ENCODE measurements around the gene MFSD12.

MFSD12 gene

GRCh38 chr19:3512562-3513228, 44.7 kb downstream of the MFSD12 start:
- Histone ChIP-seq H4K12ac (ENCODE audit: low read depth, low read length) (no peak overlapping the region), H3K4me2 (ENCODE audit: low read length) (no peak overlapping the region), H3K4me1 (ENCODE audit: control insufficient read depth in 1 of 2, insufficient read depth in 2 of 2, low read length in 2 of 2) (peaks cover 18 to 30% of the 10 kb centered on the region in 2 experiments), H2AFZ (ENCODE audit: insufficient read depth, low read length, poor library complexity) (no peak overlapping the region), H2BK120ac (ENCODE audit: insufficient read depth, low read length, poor library complexity) (no peak overlapping the region), H3K79me1 (ENCODE audit: low read length) (peaks cover 10% of the 10 kb centered on the region), H3K9ac (ENCODE audit: low read length) (no peak overlapping the region), H2BK5ac (ENCODE audit: low read depth, low read length, poor library complexity) (no peak overlapping the region), H4K91ac (ENCODE audit: low read depth, low read length) (no peak overlapping the region), H3K23ac (ENCODE audit: low read length) (no peak overlapping the region), H3K27me3 (ENCODE audit: insufficient read depth, low read length) (no peaks in the 10 kb centered on the region), H2AK5ac (ENCODE audit: low read length) (no peak overlapping the region), H3K4ac (ENCODE audit: low read depth, low read length) (peak overlapping the region; percentile 80), H4K8ac (ENCODE audit: low read depth, low read length) (no peak overlapping the region), H3K4me3 (ENCODE audit: low read depth, low read length) (no peak overlapping the region), H3K18ac (ENCODE audit: low read length) (no peak overlapping the region), H3K14ac (ENCODE audit: low read length) (no peak overlapping the region), H3K9me3 (ENCODE audit: insufficient read depth, low read depth, low read length) (peaks cover 3% of the 10 kb centered on the region), H3K27ac (ENCODE audit: low read depth, low read length) (no peak overlapping the region), H3K36me3 (ENCODE audit: control insufficient read depth in 1 of 2, insufficient read depth in 2 of 2, low read length in 2 of 2) (peaks cover 62 to 66% of the 10 kb centered on the region in 2 experiments), H2BK12ac (ENCODE audit: low read length) (no peak overlapping the region), H3K79me2 (ENCODE audit: control insufficient read depth, insufficient read depth, low read length, poor library complexity) (peaks cover 47% of the 10 kb centered on the region)
- no CpG with 5 or more reads among the region's 17 CpGs for WGBS (ENCODE audit: extremely low coverage, insufficient coverage, insufficient read length)
- DNase-seq: no peak

- Histone ChIP-seq H2AFZ (ENCODE audit: insufficient read depth, low read length, poor library complexity) (no peak overlapping the region), H3K23ac (ENCODE audit: low read length) (no peak overlapping the region), H3K79me2 (ENCODE audit: control insufficient read depth, insufficient read depth, low read length, poor library complexity) (peaks cover 54% of the 10 kb centered on the region), H4K12ac (ENCODE audit: low read depth, low read length) (no peak overlapping the region), H3K27ac (ENCODE audit: low read depth, low read length) (no peak overlapping the region), H3K14ac (ENCODE audit: low read length) (no peak overlapping the region), H3K9ac (ENCODE audit: low read length) (no peak overlapping the region), H3K4me3 (ENCODE audit: low read depth, low read length) (no peak overlapping the region), H4K8ac (ENCODE audit: low read depth, low read length) (no peak overlapping the region), H3K9me3 (ENCODE audit: insufficient read depth, low read depth, low read length) (peaks cover 2% of the 10 kb centered on the region), H3K36me3 (ENCODE audit: control insufficient read depth in 1 of 2, insufficient read depth in 2 of 2, low read length in 2 of 2) (peaks cover 59 to 64% of the 10 kb centered on the region in 2 experiments), H3K4me1 (ENCODE audit: control insufficient read depth in 1 of 2, insufficient read depth in 2 of 2, low read length in 2 of 2) (peaks cover 23 to 32% of the 10 kb centered on the region in 2 experiments), H2BK12ac (ENCODE audit: low read length) (no peak overlapping the region), H3K4ac (ENCODE audit: low read depth, low read length) (peak overlapping the region; percentile 80), H3K79me1 (ENCODE audit: low read length) (peaks cover 18% of the 10 kb centered on the region), H2BK5ac (ENCODE audit: low read depth, low read length, poor library complexity) (no peak overlapping the region), H2BK120ac (ENCODE audit: insufficient read depth, low read length, poor library complexity) (no peak overlapping the region), H4K91ac (ENCODE audit: low read depth, low read length) (no peak overlapping the region), H3K4me2 (ENCODE audit: low read length) (no peak overlapping the region), H3K27me3 (ENCODE audit: insufficient read depth, low read length) (no peaks in the 10 kb centered on the region), H2AK5ac (ENCODE audit: low read length) (no peak overlapping the region), H3K18ac (ENCODE audit: low read length) (peak overlapping the region; percentile 38)
- no CpG with 5 or more reads among the region's 26 CpGs for WGBS (ENCODE audit: extremely low coverage, insufficient coverage, insufficient read length)
- DNase-seq: no peak
These were observed 45.7 kb downstream of the MFSD12 start for GRCh38 chr19:3511506-3512251.

DNA sequence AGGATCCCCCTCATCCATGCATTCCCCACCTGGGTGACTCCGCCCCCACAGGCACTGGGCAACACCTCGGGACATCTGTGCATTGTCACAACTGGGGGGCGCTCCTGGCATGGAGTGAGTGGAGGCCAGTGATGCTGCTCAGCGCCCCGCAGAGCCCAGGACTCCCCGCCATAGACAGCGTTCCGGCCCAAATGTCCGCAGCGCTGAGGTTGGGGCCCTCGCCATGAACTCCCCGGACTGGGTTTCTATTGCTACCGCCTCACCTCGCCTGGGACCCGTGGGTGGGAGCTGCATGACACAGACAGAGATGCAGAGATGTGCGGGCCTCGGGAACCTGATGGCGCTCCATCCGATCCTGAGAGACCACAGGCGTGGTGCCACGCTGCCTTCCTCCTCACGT, 46.7 kb downstream of the MFSD12 start:
- H3K79me1 ChIP-seq (ENCODE audit: low read length): peaks cover 24% of the 10 kb centered on the region
- no peak for DNase-seq
- H3K9me3 ChIP-seq (ENCODE audit: insufficient read depth, low read depth, low read length): no peaks in the 10 kb centered on the region
- H3K9ac ChIP-seq (ENCODE audit: low read length): no peak overlapping the region
- no peak overlapping the region for H4K91ac ChIP-seq (ENCODE audit: low read depth, low read length)
- H3K18ac ChIP-seq (ENCODE audit: low read length): no peak overlapping the region
- H3K4me3 ChIP-seq (ENCODE audit: low read depth, low read length): no peak overlapping the region
- H4K12ac ChIP-seq (ENCODE audit: low read depth, low read length): no peak overlapping the region
- WGBS (ENCODE audit: extremely low coverage, insufficient coverage, insufficient read length): no CpG with 5 or more reads among the region's 22 CpGs
- H2BK5ac ChIP-seq (ENCODE audit: low read depth, low read length, poor library complexity): no peak overlapping the region
- no peak overlapping the region for H2BK12ac ChIP-seq (ENCODE audit: low read length)
- H4K8ac ChIP-seq (ENCODE audit: low read depth, low read length): no peak overlapping the region
- H2BK120ac ChIP-seq (ENCODE audit: insufficient read depth, low read length, poor library complexity): no peak overlapping the region
- peaks cover 54% of the 10 kb centered on the region for H3K79me2 ChIP-seq (ENCODE audit: control insufficient read depth, insufficient read depth, low read length, poor library complexity)
- peaks cover 53 to 57% of the 10 kb centered on the region in 2 experiments for H3K36me3 ChIP-seq (ENCODE audit: control insufficient read depth in 1 of 2, insufficient read depth in 2 of 2, low read length in 2 of 2)
- peaks cover 23 to 32% of the 10 kb centered on the region in 2 experiments for H3K4me1 ChIP-seq (ENCODE audit: control insufficient read depth in 1 of 2, insufficient read depth in 2 of 2, low read length in 2 of 2)
- H2AFZ ChIP-seq (ENCODE audit: insufficient read depth, low read length, poor library complexity): no peak overlapping the region
- no peak overlapping the region for H3K23ac ChIP-seq (ENCODE audit: low read length)
- no peak overlapping the region for H3K27ac ChIP-seq (ENCODE audit: low read depth, low read length)
- H3K4me2 ChIP-seq (ENCODE audit: low read length): no peak overlapping the region
- peak overlapping the region; percentile 90 for H3K4ac ChIP-seq (ENCODE audit: low read depth, low read length)
- no peaks in the 10 kb centered on the region for H3K27me3 ChIP-seq (ENCODE audit: insufficient read depth, low read length)
- H2AK5ac ChIP-seq (ENCODE audit: low read length): no peak overlapping the region
- no peak overlapping the region for H3K14ac ChIP-seq (ENCODE audit: low read length)

- no peak overlapping the region for H3K9ac ChIP-seq (ENCODE audit: low read length)
- H3K27ac ChIP-seq (ENCODE audit: low read depth, low read length): peak overlapping the region; percentile 75
- no peak overlapping the region for H3K23ac ChIP-seq (ENCODE audit: low read length)
- H2BK120ac ChIP-seq (ENCODE audit: insufficient read depth, low read length, poor library complexity): no peak overlapping the region
- H3K4me3 ChIP-seq (ENCODE audit: low read depth, low read length): no peak overlapping the region
- peak overlapping the region; percentile 14 for H2BK5ac ChIP-seq (ENCODE audit: low read depth, low read length, poor library complexity)
- no peak overlapping the region for H2BK12ac ChIP-seq (ENCODE audit: low read length)
- DNase-seq: peak; percentile 91 to 92
- H3K9me3 ChIP-seq (ENCODE audit: insufficient read depth, low read depth, low read length): no peaks in the 10 kb centered on the region
- no peak overlapping the region for H2AK5ac ChIP-seq (ENCODE audit: low read length)
- no peak overlapping the region for H2AFZ ChIP-seq (ENCODE audit: insufficient read depth, low read length, poor library complexity)
- H3K27me3 ChIP-seq (ENCODE audit: insufficient read depth, low read length): no peaks in the 10 kb centered on the region
- peaks cover 23 to 32% of the 10 kb centered on the region in 2 experiments for H3K4me1 ChIP-seq (ENCODE audit: control insufficient read depth in 1 of 2, insufficient read depth in 2 of 2, low read length in 2 of 2)
- peaks cover 49 to 51% of the 10 kb centered on the region in 2 experiments for H3K36me3 ChIP-seq (ENCODE audit: control insufficient read depth in 1 of 2, insufficient read depth in 2 of 2, low read length in 2 of 2)
- H3K4me2 ChIP-seq (ENCODE audit: low read length): no peak overlapping the region
- H4K91ac ChIP-seq (ENCODE audit: low read depth, low read length): no peak overlapping the region
- H3K18ac ChIP-seq (ENCODE audit: low read length): peak overlapping the region; percentile 76
- H3K14ac ChIP-seq (ENCODE audit: low read length): peak overlapping the region; percentile 36
- no peak overlapping the region for H4K12ac ChIP-seq (ENCODE audit: low read depth, low read length)
- peaks cover 28% of the 10 kb centered on the region for H3K79me1 ChIP-seq (ENCODE audit: low read length)
- H3K4ac ChIP-seq (ENCODE audit: low read depth, low read length): peak overlapping the region; percentile 90
- no CpG with 5 or more reads among the region's 15 CpGs for WGBS (ENCODE audit: extremely low coverage, insufficient coverage, insufficient read length)
- peaks cover 57% of the 10 kb centered on the region for H3K79me2 ChIP-seq (ENCODE audit: control insufficient read depth, insufficient read depth, low read length, poor library complexity)
- no peak overlapping the region for H4K8ac ChIP-seq (ENCODE audit: low read depth, low read length)
These were observed 47.8 kb downstream of the MFSD12 start for GRCh38 chr19:3509566-3509989.

All from trophoblast cell (in vitro differentiated cells and primary cell).